Body of pancreas (tissue), 4 donors: ENCODE results near the gene HOXA10.

Experiments
- POLR2A ChIP-seq, 3 donors: fragments of 450-650 bp; IDR thresholded peaks; one replicate each; pipeline ENCODE4 v1.6.1; 2016; ENCODE audit warnings: antibody characterized with exemption in 3 of 3, mild to moderate bottlenecking in 2 of 3
- TF ChIP-seq, protein P1 (sequence below), 7 experiments: fragments of 450-650 bp in 4 of 7; fragments of 200-600 bp in 3 of 7; sonication (generic) in 3 of 7; IDR thresholded peaks; one replicate each; pipeline ENCODE4 v1.5.1; 2016 to 2019; ENCODE audit warnings: antibody characterized with exemption in 7 of 7

- TF ChIP-seq, protein P1, sequence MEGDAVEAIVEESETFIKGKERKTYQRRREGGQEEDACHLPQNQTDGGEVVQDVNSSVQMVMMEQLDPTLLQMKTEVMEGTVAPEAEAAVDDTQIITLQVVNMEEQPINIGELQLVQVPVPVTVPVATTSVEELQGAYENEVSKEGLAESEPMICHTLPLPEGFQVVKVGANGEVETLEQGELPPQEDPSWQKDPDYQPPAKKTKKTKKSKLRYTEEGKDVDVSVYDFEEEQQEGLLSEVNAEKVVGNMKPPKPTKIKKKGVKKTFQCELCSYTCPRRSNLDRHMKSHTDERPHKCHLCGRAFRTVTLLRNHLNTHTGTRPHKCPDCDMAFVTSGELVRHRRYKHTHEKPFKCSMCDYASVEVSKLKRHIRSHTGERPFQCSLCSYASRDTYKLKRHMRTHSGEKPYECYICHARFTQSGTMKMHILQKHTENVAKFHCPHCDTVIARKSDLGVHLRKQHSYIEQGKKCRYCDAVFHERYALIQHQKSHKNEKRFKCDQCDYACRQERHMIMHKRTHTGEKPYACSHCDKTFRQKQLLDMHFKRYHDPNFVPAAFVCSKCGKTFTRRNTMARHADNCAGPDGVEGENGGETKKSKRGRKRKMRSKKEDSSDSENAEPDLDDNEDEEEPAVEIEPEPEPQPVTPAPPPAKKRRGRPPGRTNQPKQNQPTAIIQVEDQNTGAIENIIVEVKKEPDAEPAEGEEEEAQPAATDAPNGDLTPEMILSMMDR (IDR thresholded peaks at IDR 0.05) = no peak
- TF ChIP-seq POLR2A (IDR thresholded peaks at IDR 0.05) = no peak
These were observed 50.6 kb downstream of the HOXA10 start for GRCh38 chr7:27123477-27124053.
